Activated T-cell treated with anti-CD3 and anti-CD28 coated beads, Interleukin-2, amount 50 U/mL, for 24 hours (primary cell): ENCODE results near the gene SNRNP25.
A peak's percentile ranks its signal among the peaks of the same experiment; 100 is the strongest.

ENCODE experiments used
- DNase-seq: peaks from one replicate; pipeline ENCODE4 v3.0.0-alpha.2; 2020
- H3K27ac Mint-ChIP-seq: 2 replicates; pipeline ENCODE4 v1.8.0; 2020; ENCODE audit warnings: mild to moderate bottlenecking, mixed read lengths
- H3K27me3 Mint-ChIP-seq: 2 replicates; pipeline ENCODE4 v1.8.0; 2020; ENCODE audit warnings: mixed read lengths
- H3K36me3 Mint-ChIP-seq: 2 replicates; pipeline ENCODE4 v1.8.0; 2020; ENCODE audit warnings: low read depth, mixed read lengths
- H3K4me1 Mint-ChIP-seq: 2 replicates; pipeline ENCODE4 v1.8.0; 2020; ENCODE audit warnings: low read depth, mixed read lengths
- H3K4me3 Mint-ChIP-seq: 2 replicates; pipeline ENCODE4 v1.8.0; 2020; ENCODE audit warnings: mild to moderate bottlenecking, moderate library complexity, mixed read lengths
- H3K9me3 Mint-ChIP-seq: 2 replicates; pipeline ENCODE4 v1.8.0; 2020; ENCODE audit warnings: mixed read lengths

Gene SNRNP25

GRCh38 chr16:75580-76501 lies 22.2 kb downstream of the SNRNP25 start:
- Mint-ChIP-seq H3K27ac (no peak overlapping the region), H3K27me3 (peaks cover 33% of the 10 kb centered on the region), H3K4me1 (peaks cover 41% of the 10 kb centered on the region), H3K9me3 (no peaks in the 10 kb centered on the region), H3K36me3 (peaks cover 22% of the 10 kb centered on the region), H3K4me3 (peak overlapping the region; percentile 80)
- no peak for DNase-seq

- no peak for DNase-seq
- Mint-ChIP-seq H3K9me3 (no peaks in the 10 kb centered on the region), H3K27me3 (peaks cover 26% of the 10 kb centered on the region), H3K4me1 (peaks cover 42% of the 10 kb centered on the region), H3K27ac (peak overlapping the region; percentile 79), H3K4me3 (peak overlapping the region; percentile 80), H3K36me3 (peaks cover 26% of the 10 kb centered on the region)
Measured at GRCh38 chr16:76535-77272, 23.1 kb downstream of the SNRNP25 start.

- Mint-ChIP-seq H3K27me3 (peaks cover 24% of the 10 kb centered on the region), H3K4me3 (peak overlapping the region; percentile 80), H3K9me3 (no peaks in the 10 kb centered on the region), H3K4me1 (peaks cover 40% of the 10 kb centered on the region), H3K27ac (peak overlapping the region; percentile 79), H3K36me3 (peaks cover 26% of the 10 kb centered on the region)
- DNase-seq: peak; percentile 69
Measured at GRCh38 chr16:77273-77806, 23.7 kb downstream of the SNRNP25 start.

- H3K4me1 Mint-ChIP-seq: peaks cover 41% of the 10 kb centered on the region
- H3K27me3 Mint-ChIP-seq: peaks cover 22% of the 10 kb centered on the region
- H3K27ac Mint-ChIP-seq: peak within 1 kb of the TSS; percentile 93
- peaks cover 28% of the 10 kb centered on the region for H3K36me3 Mint-ChIP-seq
- peak within 1 kb of the TSS; percentile 88 for H3K4me3 Mint-ChIP-seq
- no peaks in the 10 kb centered on the region for H3K9me3 Mint-ChIP-seq
- DNase-seq: peak; percentile 92
Measured at GRCh38 chr16:77807-78443, 24.3 kb downstream of the SNRNP25 start, which contains the start of gene MPG. MPG (plus strand) TSS chr16:78225; CDS start chr16:78310, 85 bp downstream.

GRCh38 chr16:78444-79150 lies 25.0 kb downstream of the SNRNP25 start:
- H3K9me3 Mint-ChIP-seq: no peaks in the 10 kb centered on the region
- H3K36me3 Mint-ChIP-seq: peaks cover 33% of the 10 kb centered on the region
- peak overlapping the region; percentile 88 for H3K4me3 Mint-ChIP-seq
- H3K27me3 Mint-ChIP-seq: peaks cover 15% of the 10 kb centered on the region
- H3K27ac Mint-ChIP-seq: peak overlapping the region; percentile 93
- H3K4me1 Mint-ChIP-seq: peaks cover 47% of the 10 kb centered on the region
- no peak for DNase-seq

- Mint-ChIP-seq H3K27me3 (peaks cover 7% of the 10 kb centered on the region), H3K36me3 (peaks cover 41% of the 10 kb centered on the region), H3K9me3 (no peaks in the 10 kb centered on the region), H3K4me3 (peak overlapping the region; percentile 88), H3K4me1 (peaks cover 55% of the 10 kb centered on the region), H3K27ac (peak overlapping the region; percentile 93)
- no peak for DNase-seq
Measured at GRCh38 chr16:79151-80054, 25.8 kb downstream of the SNRNP25 start.

- Mint-ChIP-seq H3K27me3 (no peaks in the 10 kb centered on the region), H3K36me3 (peaks cover 77% of the 10 kb centered on the region), H3K4me1 (peaks cover 58% of the 10 kb centered on the region), H3K4me3 (no peak overlapping the region), H3K27ac (peak overlapping the region; percentile 22), H3K9me3 (no peaks in the 10 kb centered on the region)
- no peak for DNase-seq
Measured at GRCh38 chr16:83060-83603, 29.5 kb downstream of the SNRNP25 start.

GRCh38 chr16:83781-84615 lies 30.4 kb downstream of the SNRNP25 start:
- no peaks in the 10 kb centered on the region for H3K9me3 Mint-ChIP-seq
- peaks cover 79% of the 10 kb centered on the region for H3K36me3 Mint-ChIP-seq
- peak overlapping the region; percentile 56 for H3K4me3 Mint-ChIP-seq
- peak overlapping the region; percentile 88 for H3K27ac Mint-ChIP-seq
- no peaks in the 10 kb centered on the region for H3K27me3 Mint-ChIP-seq
- DNase-seq: no peak
- peaks cover 53% of the 10 kb centered on the region for H3K4me1 Mint-ChIP-seq

GRCh38 chr16:84718-85406 lies 31.2 kb downstream of the SNRNP25 start:
- H3K4me1 Mint-ChIP-seq: peaks cover 45% of the 10 kb centered on the region

GRCh38 chr16:85407-85782 lies 31.8 kb downstream of the SNRNP25 start:
- Mint-ChIP-seq H3K27ac (peak overlapping the region; percentile 88), H3K9me3 (no peaks in the 10 kb centered on the region), H3K27me3 (no peaks in the 10 kb centered on the region), H3K4me3 (no peak overlapping the region), H3K36me3 (peaks cover 77% of the 10 kb centered on the region), H3K4me1 (peaks cover 42% of the 10 kb centered on the region)
- no peak for DNase-seq

More at GRCh38 chr16:84718-85406, 31.2 kb downstream of the SNRNP25 start:
- Mint-ChIP-seq H3K9me3 (no peaks in the 10 kb centered on the region), H3K27ac (peak overlapping the region; percentile 88), H3K27me3 (no peaks in the 10 kb centered on the region), H3K4me3 (peak overlapping the region; percentile 56), H3K36me3 (peaks cover 77% of the 10 kb centered on the region)
- peak; percentile 75 for DNase-seq

GRCh38 chr16:85865-86264 lies 32.2 kb downstream of the SNRNP25 start:
- Mint-ChIP-seq H3K27me3 (no peaks in the 10 kb centered on the region), H3K4me1 (peaks cover 39% of the 10 kb centered on the region), H3K36me3 (peaks cover 78% of the 10 kb centered on the region), H3K27ac (peak overlapping the region; percentile 73), H3K9me3 (no peaks in the 10 kb centered on the region), H3K4me3 (no peak overlapping the region)
- no peak for DNase-seq
